HCT116 (cell line): ENCODE measurements around the gene SDCCAG8. TPM values are rescaled to one million over a fixed set of nuclear protein-coding genes. Genes with fewer than 3 reads are reported as not detected.

ENCODE experiments used
- ATAC-seq: fragments of 200-7000 bp; cut with Tn5 transposase; 2 replicates; pipeline ENCODE4 v1.9.1; 2020; ENCODE audit warnings: mild to moderate bottlenecking, moderate library complexity
- BruUV-seq: library from RNA; stranded (reverse); fragments of 400-500 nt; replicated peaks from 2 replicates; lab custom pipeline; 2021; lab: Mats Ljungman, UMichigan
- CTCF ChIA-PET: fragments of 300-600 bp; sonication (Branson Sonifier 250); formaldehyde crosslinking; loops from one replicate; lab custom pipeline; 2021; ENCODE audit warnings: antibody characterized with exemption; lab: Charles Lee
- POLR2A ChIA-PET: fragments of 300-600, 350-600 bp; sonication (Branson Sonifier 250); formaldehyde crosslinking; loops from one replicate; lab custom pipeline; 2021; ENCODE audit warnings: antibody characterized with exemption; lab: Charles Lee
- RAD21 ChIA-PET, 2 experiments: fragments of 300-600 bp; sonication (Branson Sonifier 250); formaldehyde crosslinking; loops; one replicate each; lab custom pipeline; 2023; ENCODE audit warnings: low total read pairs in 2 of 2; ENCODE audit not compliant: uncharacterized antibody in 2 of 2, unreplicated experiment in 2 of 2, low non-redundant PET in 1 of 2; lab: Charles Lee
- DNase-seq: peaks from one replicate; pipeline ENCODE4 v3.0.0-alpha.2; 2010; ENCODE audit warnings: low read depth, low spot score
- H2AFZ ChIP-seq: fragments of 200-600 bp; shearing (Covaris generic), sonication (generic); 2 replicates; pipeline ENCODE4 v1.6.1; 2017; ENCODE audit warnings: low read depth, mixed run types, mixed read lengths, antibody characterized with exemption, low read length; ENCODE audit not compliant: poor library complexity, severe bottlenecking
- H3K27ac ChIP-seq: 2 replicates; pipeline ENCODE4 v1.5.1; 2012; ENCODE audit warnings: low read depth, low read length
- H3K27me3 ChIP-seq: fragments of 200-600 bp; sonication (generic); 2 replicates; pipeline ENCODE4 v1.6.1; 2016; ENCODE audit warnings: mixed run types, low read length, mixed read lengths; ENCODE audit not compliant: insufficient read depth
- H3K36me3 ChIP-seq, 2 experiments: fragments of 200-500 bp in 1 of 2; fragments of 200-600 bp in 1 of 2; sonication (Bioruptor generic) in 1 of 2; sonication (generic) in 1 of 2; 2 replicates each; pipeline versions ENCODE4 v1.5.1 to v1.6.1; 2014 to 2016; ENCODE audit warnings: low read length in 2 of 2, inconsistent platforms in 1 of 2, mixed read lengths in 1 of 2, mixed run types in 1 of 2; ENCODE audit not compliant: insufficient read depth in 2 of 2, control insufficient read depth in 1 of 2
- H3K4me1 ChIP-seq, 2 experiments: fragments of 200-600 bp in 1 of 2; sonication (generic) in 1 of 2; 2 replicates each; pipeline versions ENCODE4 v1.5.1 to v1.6.1; 2012 to 2017; ENCODE audit warnings: low read length in 2 of 2, inconsistent platforms in 1 of 2, mild to moderate bottlenecking in 1 of 2, mixed read lengths in 1 of 2, mixed run types in 1 of 2, moderate library complexity in 1 of 2; ENCODE audit not compliant: insufficient read depth in 2 of 2, control insufficient read depth in 1 of 2
- H3K4me2 ChIP-seq: fragments of 200-600 bp; sonication (generic); 2 replicates; pipeline ENCODE4 v1.6.1; 2017; ENCODE audit warnings: mixed run types, low read length, mixed read lengths
- H3K4me3 ChIP-seq, 2 experiments: fragments of 200-600 bp in 1 of 2; sonication (generic) in 1 of 2; replicated peaks in 1 of 2; 2 replicates each; pipeline ENCODE4 v1.5.1; 2011 to 2016; ENCODE audit warnings: low read length in 2 of 2, control low read depth in 1 of 2, low read depth in 1 of 2, mild to moderate bottlenecking in 1 of 2, mixed read lengths in 1 of 2, mixed run types in 1 of 2
- H3K79me2 ChIP-seq: fragments of 200-600 bp; sonication (generic); 2 replicates; pipeline ENCODE4 v1.6.1; 2017; ENCODE audit warnings: mild to moderate bottlenecking, mixed run types, low read length, moderate library complexity, mixed read lengths; ENCODE audit not compliant: insufficient read depth
- H3K9ac ChIP-seq: fragments of 200-600 bp; sonication (generic); 2 replicates; pipeline ENCODE4 v1.6.1; 2016; ENCODE audit warnings: low read length, mixed read lengths
- H3K9me2 ChIP-seq: fragments of 200-600 bp; sonication (generic), shearing (Covaris generic); 2 replicates; pipeline ENCODE4 v1.6.1; 2017; ENCODE audit warnings: mixed run types, mild to moderate bottlenecking, moderate library complexity; ENCODE audit not compliant: insufficient read depth
- H3K9me3 ChIP-seq, 2 experiments: fragments of 200-500 bp in 1 of 2; fragments of 200-600 bp in 1 of 2; sonication (Bioruptor generic) in 1 of 2; sonication (generic) in 1 of 2; 2 replicates each; pipeline ENCODE4 v1.6.1; 2014 to 2017; ENCODE audit warnings: low read length in 2 of 2, mixed read lengths in 2 of 2, inconsistent platforms in 1 of 2, low read depth in 1 of 2, mild to moderate bottlenecking in 1 of 2, mixed run types in 1 of 2, moderate library complexity in 1 of 2; ENCODE audit not compliant: control insufficient read depth in 1 of 2, insufficient read depth in 1 of 2
- H4K20me1 ChIP-seq: fragments of 200-600 bp; sonication (generic), shearing (Covaris generic); 2 replicates; pipeline ENCODE4 v1.6.1; 2017; ENCODE audit warnings: mixed run types, mild to moderate bottlenecking, moderate library complexity; ENCODE audit not compliant: insufficient read depth
- ATF3 ChIP-seq: IDR thresholded peaks from 2 replicates; pipeline ENCODE4 v1.6.1; 2012
- CEBPB ChIP-seq: IDR thresholded peaks from 2 replicates; pipeline ENCODE4 v1.6.1; 2012; ENCODE audit warnings: low read depth
- CTCF ChIP-seq, 3 experiments: fragments of 200-600 bp in 1 of 3; sonication (generic) in 1 of 3; IDR thresholded peaks in 2 of 3; conservative IDR thresholded peaks in 1 of 3; 2 replicates each; pipeline ENCODE4 v1.5.1; 2012 to 2017; ENCODE audit warnings: low read depth in 2 of 3, low read length in 2 of 3, antibody characterized with exemption in 1 of 3, borderline replicate concordance in 1 of 3, control low read depth in 1 of 3, mild to moderate bottlenecking in 1 of 3, mixed read lengths in 1 of 3, mixed run types in 1 of 3, moderate library complexity in 1 of 3; ENCODE audit not compliant: insufficient read depth in 1 of 3
- FOSL1 ChIP-seq: IDR thresholded peaks from 2 replicates; pipeline ENCODE4 v1.6.1; 2012; ENCODE audit warnings: low read depth
- JUND ChIP-seq: IDR thresholded peaks from 2 replicates; pipeline ENCODE4 v1.6.1; 2012
- POLR2AphosphoS5 ChIP-seq: IDR thresholded peaks from 2 replicates; pipeline ENCODE4 v1.6.1; 2011; ENCODE audit warnings: mild to moderate bottlenecking, low read depth, low read length, moderate library complexity
- RAD21 ChIP-seq: IDR thresholded peaks from 2 replicates; pipeline ENCODE4 v1.6.1; 2012; ENCODE audit warnings: low read depth, mild to moderate bottlenecking
- REST ChIP-seq: IDR thresholded peaks from 2 replicates; pipeline ENCODE4 v1.6.1; 2012; ENCODE audit warnings: low read depth
- SIN3A ChIP-seq: IDR thresholded peaks from 2 replicates; pipeline ENCODE4 v1.6.1; 2012; ENCODE audit warnings: low read depth
- SRF ChIP-seq: IDR thresholded peaks from 2 replicates; pipeline ENCODE4 v1.6.1; 2012; ENCODE audit warnings: low read depth
- TCF7L2 ChIP-seq: IDR thresholded peaks from 2 replicates; pipeline ENCODE4 v1.7.0; 2011; ENCODE audit warnings: borderline replicate concordance, inconsistent platforms; ENCODE audit not compliant: insufficient read depth, insufficient read length; ENCODE audit errors: extremely low read depth
- YY1 ChIP-seq: IDR thresholded peaks from 2 replicates; pipeline ENCODE4 v1.6.1; 2011; ENCODE audit warnings: low read length, low read depth, moderate library complexity, mild to moderate bottlenecking; ENCODE audit not compliant: insufficient replicate concordance; ENCODE audit errors: extremely low read depth
- ZBTB33 ChIP-seq: IDR thresholded peaks from 2 replicates; pipeline ENCODE4 v1.6.1; 2011; ENCODE audit warnings: mild to moderate bottlenecking, low read length, moderate library complexity; ENCODE audit not compliant: insufficient replicate concordance; ENCODE audit errors: extremely low read depth
- ZFX ChIP-seq: fragments of 450-650 bp; IDR thresholded peaks from 2 replicates; pipeline ENCODE4 v1.6.1; 2017
- ZNF274 ChIP-seq: fragments of 200-500 bp; sonication (Bioruptor generic); IDR thresholded peaks from 2 replicates; pipeline ENCODE4 v1.6.1; 2014; ENCODE audit warnings: mild to moderate bottlenecking, low read depth, low read length, inconsistent platforms
- intact Hi-C: fragments of 100-400 bp; cut with micrococcal nuclease; formaldehyde crosslinking; loops from 2 replicates; pipeline ENCODE4 v1.10.0; 2022
- total RNA-seq: library from RNA; stranded (reverse); gene quantifications from one replicate; pipeline ENCODE4 v1.2.1, GENCODE V29; 2021; ENCODE audit not compliant: unreplicated experiment

The SDCCAG8 gene
- total RNA-seq, 1 experiment from 2014 or later, result 38.2 TPM

GRCh38 chr1:243258731-243259130 lies 2.9 kb downstream of the SDCCAG8 start:
- H3K36me3 ChIP-seq, result no peaks in the 10 kb centered on the region
- no peaks in the 10 kb centered on the region for H3K27me3 ChIP-seq
- ChIA-PET RAD21 (no interaction called here), POLR2A (no interaction called here), CTCF (no interaction called here)
- H3K9me3 ChIP-seq, result no peaks in the 10 kb centered on the region
- ATAC-seq (no peak), DNase-seq (no peak)
- H4K20me1 ChIP-seq, result no peaks in the 10 kb centered on the region
- no TSS peak for BruUV-seq
- H3K9ac ChIP-seq, result no peak overlapping the region
- peaks cover 7 to 23% of the 10 kb centered on the region in 2 experiments; a peak in 2 of 4 replicates for H3K4me1 ChIP-seq
- no peak overlapping the region for H3K4me2 ChIP-seq
- TF ChIP-seq POLR2AphosphoS5, result no peak
- no peak for TF ChIP-seq ATF3
- no peak for TF ChIP-seq REST
- no peak for TF ChIP-seq CEBPB
- TF ChIP-seq ZBTB33, result no peak
- no peak for TF ChIP-seq FOSL1
- TF ChIP-seq YY1, result no peak
- no peak for TF ChIP-seq SRF
- no peak for TF ChIP-seq TCF7L2
- no peak for TF ChIP-seq ZNF274
- no peak for TF ChIP-seq SIN3A
- TF ChIP-seq CTCF (IDR thresholded peaks at IDR 0.05 in 2 of 3, conservative IDR thresholded peaks at IDR 0.05 in 1 of 3; ENCODE audit: borderline replicate concordance in 1 of 3, insufficient read depth in 1 of 3, low read depth in 2 of 3, low read length in 2 of 3), result no peak
- no peak for TF ChIP-seq RAD21
- TF ChIP-seq ZFX, result no peak
- TF ChIP-seq JUND, result no peak
- peaks cover 55% of the 10 kb centered on the region for H3K79me2 ChIP-seq
- H3K27ac ChIP-seq, result no peak overlapping the region
- H2AFZ ChIP-seq, result no peak overlapping the region
- no peak overlapping the region for H3K4me3 ChIP-seq
- intact Hi-C loops, result no loop called here
- H3K9me2 ChIP-seq, result no peaks in the 10 kb centered on the region
